HG03108 (cell line): ENCODE data around the gene OR10G7.
A peak's percentile ranks its signal among the peaks of the same experiment; 100 is the strongest.

ENCODE experiments used
- ATAC-seq: cut with Tn5 transposase; IDR thresholded peaks from one replicate; pipeline ENCODE4 v1.9.1; 2021; ENCODE audit warnings: moderate library complexity; ENCODE audit not compliant: unreplicated experiment

OR10G7 gene, protein sequence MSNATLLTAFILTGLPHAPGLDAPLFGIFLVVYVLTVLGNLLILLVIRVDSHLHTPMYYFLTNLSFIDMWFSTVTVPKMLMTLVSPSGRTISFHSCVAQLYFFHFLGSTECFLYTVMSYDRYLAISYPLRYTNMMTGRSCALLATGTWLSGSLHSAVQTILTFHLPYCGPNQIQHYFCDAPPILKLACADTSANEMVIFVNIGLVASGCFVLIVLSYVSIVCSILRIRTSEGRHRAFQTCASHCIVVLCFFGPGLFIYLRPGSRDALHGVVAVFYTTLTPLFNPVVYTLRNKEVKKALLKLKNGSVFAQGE

DNA sequence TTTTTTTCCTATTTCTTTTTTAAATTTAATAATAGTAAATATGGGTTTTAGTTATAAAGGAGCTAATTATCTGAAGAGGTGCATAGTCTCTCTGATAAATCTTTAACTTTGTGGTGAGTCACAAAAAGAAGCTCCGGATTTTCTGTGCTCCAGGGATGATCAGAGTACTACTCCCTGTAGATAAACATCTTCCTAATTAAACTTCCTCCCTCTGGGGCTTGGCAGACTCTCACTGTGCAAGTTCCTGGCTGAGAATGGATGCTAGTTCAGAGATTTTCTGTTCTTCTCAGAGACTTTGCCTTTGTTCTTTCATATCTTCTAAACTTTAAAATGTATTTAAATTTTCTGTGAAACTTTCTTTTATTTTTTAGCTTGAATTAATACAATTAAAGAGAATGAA lies at the start of gene OR10G7:
Gene OR10G7, minus strand, starts transcription at position 72 of the 400 bp plus-strand sequence. CDS start 2,324 bp downstream, outside the sequence.
- ATAC-seq = no peak

DNA sequence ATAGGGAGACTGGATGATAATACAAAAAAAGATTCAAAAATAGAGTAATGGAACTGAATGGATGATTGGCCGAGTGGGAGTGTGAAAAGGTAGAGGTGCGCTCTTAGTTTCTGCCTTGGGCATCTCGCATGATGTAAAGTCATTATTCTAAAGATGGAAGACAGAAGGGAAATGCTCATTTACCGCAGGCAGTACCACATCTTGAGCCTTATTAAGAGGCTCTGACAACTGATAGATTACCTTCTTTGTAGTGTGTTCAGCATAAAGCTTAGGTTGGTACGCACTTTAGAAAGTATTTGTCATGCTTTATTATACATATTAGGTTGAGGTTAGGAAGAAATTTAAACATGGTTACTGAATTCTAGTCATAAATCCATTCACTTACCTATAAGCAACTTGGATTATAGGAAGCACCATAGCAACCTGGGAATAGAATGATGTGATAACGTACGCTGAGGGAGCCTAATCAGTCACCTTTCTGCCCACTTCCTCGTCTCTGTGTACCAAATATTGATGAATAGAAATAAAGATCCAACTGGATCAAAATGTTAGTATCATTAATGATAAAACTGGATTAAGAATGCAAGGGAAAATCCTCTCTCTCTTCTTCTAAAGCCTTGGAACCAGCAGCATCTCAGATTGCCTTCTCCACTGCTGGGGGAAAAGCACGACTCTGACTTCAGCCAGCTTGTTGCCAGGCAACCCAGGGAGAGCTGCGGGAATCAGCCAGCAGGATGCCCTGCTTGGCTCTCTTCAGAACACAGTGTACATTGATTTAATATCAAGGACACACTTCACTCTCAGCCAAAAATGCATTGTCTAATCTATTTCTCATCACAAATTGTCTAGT lies 45.1 kb upstream of the OR10G7 start:
- ATAC-seq = no peak

DNA sequence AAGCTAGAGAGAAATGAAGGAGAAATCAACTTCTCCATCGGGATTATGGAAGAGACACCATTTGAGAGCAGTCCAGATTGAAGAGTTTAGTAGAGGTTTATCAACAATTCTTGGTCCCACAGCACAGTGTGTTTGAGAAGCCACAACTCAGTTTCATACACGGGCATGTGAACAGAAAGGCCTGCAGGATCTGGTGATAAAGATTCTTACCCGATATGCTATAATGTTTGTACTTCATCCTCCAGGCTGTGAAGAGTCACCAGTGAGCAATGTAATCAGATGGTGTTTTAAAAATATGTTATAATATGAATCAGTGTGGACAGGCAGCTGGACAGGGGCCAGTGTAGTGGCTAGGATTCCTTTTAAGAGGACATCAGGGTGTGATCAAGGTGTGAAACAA lies 44.5 kb upstream of the OR10G7 start:
- ATAC-seq = no peak

DNA sequence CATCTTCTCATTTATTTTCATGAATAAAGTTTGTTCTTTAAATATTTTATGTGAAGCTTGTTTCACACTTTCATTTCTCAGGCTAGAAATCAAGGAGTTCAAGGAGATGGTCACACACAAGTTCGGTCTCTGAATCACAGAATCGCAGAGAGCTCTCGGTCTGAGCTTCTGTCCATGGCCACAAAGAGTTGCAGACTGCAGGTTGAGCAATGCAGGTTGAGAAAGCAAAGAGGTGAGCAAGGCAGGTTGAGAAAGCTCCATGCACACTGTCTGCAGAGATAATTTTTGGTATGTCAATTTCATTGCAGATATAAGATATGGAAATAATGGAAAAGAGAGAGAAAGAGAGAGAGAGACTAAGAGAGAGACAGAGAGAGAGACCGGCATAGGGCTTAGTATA lies 41.2 kb upstream of the OR10G7 start:
- no peak for ATAC-seq

DNA sequence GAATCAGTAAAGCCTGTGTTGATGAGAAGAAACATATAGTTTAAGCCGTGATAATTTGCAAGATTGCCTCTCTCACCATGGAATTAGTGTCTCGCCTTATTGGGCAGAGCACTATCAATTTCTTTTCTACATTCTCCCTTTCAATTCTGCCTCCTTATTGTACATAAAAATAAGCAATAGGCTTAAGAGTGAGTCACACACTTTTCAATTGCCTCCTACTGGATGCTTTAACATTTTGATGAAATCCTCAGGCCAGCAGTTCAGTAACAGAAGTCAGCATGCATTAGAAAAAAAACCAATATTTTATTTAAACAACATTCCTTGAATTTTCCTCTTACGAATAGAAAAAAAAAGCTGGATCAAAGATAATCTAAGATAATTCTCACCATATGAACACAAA lies 40.4 kb upstream of the OR10G7 start:
- no peak for ATAC-seq

DNA sequence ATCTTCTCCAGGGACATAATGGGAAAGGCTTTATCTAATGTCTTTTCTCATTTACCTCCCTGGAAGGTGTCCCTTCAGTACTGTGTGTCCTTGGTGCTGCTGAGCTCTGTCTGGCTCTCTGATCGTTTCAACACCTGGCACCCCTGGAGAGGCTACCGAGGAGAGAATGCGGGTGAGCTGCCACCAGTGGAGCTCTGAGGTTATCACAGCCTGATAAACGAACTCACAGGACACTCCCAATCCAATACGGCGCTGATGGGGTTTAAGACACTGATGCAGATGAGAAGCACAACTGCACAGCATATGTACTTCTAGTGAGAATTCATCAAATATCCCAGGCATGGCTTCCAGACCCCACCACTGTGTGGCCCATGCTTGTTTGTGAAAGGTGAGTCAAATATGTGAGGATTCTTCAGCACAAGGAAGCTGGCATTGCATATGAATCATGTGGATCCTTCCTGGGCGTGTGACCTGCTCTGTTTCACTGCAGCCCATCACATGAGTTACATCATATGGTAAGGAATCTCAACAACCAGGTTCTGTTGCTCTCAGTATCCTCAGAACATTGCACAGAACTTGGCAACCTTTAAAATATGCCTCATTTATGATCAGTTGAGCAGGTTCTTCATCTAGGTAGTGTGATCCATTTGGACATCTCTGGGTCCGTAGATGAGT lies 39.3 kb upstream of the OR10G7 start:
- ATAC-seq = no peak

DNA sequence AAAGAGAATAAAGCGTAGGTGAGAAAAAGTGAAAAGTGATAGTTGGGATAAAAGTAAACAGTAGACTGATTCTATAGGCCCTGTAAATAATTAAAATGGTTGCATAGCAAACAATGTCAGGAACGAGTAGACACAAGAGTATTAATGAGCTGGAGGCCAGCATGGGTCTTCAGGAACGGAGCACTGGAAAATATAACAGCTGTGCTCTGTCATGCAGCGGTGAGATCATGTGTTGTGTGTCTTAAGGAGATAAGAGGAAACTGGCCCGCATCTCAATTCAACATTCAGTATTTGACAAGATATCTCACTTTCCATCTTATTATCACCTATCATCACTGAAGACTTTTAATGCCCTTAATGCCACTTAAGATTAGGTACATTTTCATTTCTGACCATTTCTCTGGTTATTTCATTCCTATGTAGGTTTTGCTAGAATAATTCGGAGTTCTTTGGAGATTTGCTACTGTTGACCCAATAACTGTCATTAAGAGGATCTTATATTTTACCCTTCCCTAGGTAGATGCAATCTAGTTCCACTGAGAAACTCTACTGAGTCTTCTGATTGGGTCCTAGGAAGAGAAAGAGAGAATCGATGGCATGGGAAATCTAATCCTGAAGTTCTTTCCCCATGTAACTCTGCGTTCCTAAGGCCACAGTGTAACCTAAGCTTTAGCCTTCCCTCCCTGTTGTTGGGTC lies 38.7 kb upstream of the OR10G7 start:
- ATAC-seq = no peak

DNA sequence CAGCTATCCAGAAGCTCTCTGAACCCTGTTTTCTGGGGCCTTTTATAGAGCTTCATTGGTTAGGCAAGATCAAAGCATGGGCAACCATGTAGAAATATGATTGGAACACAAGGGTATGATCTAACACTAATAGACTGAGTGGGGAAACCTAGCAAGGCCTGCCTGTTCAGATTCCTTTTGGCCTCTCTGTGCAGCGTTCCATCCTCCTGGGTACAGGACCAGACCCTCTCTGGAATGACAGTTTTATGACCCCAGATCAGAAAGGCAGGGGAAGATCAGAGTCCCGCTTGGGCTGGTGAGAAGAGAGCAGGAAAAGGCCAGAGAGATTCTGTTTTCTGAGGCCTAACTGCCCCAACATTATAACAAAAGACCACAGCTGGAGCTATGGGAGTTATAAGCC lies 37.5 kb upstream of the OR10G7 start:
- no peak for ATAC-seq

DNA sequence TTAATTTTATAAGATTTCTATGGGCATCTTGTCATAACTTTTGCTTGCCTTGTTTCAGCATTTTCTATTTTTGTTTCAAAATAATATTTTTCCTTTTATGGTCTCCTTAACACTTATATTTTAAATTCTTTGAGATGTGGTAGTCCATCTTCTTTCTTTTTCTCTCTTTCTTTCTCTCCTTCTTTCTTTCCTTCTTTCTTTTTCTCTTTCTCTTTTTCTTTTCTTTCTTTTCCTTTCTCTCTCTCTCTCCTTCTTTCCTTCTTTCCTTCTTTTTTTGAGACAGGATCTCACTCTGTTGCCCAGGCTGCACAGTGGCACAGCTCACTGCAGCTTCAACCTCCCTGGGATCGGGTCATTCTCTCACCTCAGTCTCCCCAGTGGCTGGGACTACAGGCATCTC lies 36.1 kb upstream of the OR10G7 start:
- no peak for ATAC-seq

DNA sequence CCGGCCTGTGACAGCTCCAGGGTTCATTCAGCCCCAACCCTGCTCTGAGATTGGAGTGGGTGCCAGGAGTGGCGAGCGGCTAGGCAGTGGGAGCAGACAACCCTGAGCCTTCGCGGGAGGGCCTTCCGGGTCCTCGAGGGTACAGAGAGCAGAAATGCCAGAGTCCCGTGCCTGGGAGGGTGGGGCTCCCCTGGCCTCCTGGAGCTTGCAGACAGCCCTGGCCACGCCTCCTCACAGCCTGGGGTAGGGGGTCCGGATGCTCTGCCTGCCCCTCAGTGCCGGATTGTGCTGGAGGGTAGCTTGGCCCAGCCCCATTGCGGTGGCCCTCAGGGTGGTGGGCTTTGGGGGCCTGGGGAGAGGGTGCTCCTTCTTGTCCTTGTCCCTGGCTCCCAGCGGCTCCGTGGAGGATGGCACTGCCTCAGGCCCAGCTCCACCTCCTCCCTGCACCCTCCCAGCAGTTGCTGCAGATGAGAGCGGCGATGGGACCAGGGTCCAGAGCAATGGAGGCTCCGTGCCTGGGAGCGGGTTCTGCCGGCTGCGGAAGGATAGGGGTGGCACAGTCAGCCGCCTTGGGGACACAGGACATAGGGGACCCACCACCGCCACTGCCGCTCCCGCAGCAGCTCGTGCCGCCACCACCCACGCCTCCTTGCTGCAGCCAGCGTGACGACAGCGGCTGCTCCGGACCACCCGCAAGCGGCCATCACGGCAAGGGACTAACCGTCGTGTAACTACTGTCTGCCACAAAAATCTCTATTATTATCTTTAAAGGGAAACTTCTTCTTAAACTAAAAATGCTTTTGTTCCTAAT lies 34.9 kb upstream of the OR10G7 start:
- no peak for ATAC-seq

DNA sequence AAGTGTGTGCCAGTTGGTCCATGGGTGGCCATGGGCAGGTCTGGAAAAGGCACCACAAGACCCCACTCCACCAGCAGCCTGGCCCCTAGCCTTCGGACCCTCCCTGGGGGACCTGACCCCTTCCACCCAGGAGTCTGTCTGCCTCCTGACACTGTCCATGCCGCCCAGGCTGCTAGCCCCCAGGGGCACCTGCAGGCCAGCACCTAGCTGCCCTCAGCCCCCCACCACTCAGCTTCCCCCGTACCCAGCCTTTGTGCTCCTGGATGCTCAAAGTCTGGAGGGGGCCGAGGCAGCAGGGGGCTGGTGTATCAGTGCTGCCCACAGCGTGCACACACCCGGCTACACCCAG lies 34.3 kb upstream of the OR10G7 start:
- ATAC-seq = no peak

DNA sequence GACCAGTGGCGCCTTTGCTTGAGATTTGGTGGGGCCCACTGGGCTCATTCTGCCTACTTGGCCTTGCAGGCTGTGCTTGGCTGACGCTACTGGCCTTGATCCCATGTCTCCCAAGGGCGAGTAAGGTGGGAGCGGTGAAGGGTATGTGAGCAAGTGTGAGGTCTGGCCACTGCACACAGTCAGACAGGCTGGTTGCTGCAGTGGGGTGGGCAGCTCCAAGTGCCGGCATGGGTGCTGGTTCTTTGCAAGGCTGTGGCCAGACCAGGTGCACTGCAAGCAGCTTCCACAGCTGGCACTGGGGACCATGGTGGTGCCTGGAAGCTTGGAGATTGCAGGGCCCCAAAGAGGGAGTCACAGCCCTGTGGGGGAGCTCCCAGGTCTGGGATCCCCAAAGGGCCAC lies 33.4 kb upstream of the OR10G7 start:
- no peak for ATAC-seq

DNA sequence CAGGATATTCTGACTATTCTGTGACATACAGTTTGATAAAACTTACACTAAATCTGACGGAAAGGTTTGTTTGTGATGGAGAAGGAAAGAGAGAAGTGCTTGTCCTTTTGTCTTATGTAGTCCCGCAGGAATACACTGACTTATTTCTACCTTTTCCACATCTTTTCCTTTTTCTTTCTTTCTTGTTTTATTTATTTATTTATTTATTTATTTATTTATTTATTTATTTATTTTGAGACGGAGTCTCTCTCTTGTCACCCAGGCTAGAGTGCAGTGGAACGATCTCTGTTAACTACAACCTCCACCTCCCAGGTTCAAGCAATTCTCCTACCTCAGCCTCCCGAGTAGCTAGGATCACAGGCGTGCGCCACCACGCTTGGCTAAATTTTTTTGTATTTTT lies 31.0 kb upstream of the OR10G7 start:
- ATAC-seq = no peak

DNA sequence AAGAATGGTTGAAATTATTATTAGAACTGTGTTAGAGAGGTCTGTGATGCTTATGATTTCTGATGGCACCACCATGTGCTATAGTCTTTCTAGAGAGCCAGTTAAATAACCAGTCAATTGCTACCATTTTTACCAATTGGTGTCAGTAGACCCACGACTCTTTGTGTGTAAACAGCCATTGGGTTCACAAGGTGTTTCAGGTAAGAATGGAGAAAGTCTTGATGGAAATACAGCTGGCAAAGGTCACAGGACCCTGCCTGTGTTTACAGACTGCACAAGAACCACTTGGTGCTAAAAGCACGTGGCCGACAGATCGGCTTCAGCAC lies 30.5 kb upstream of the OR10G7 start:
- no peak for ATAC-seq

DNA sequence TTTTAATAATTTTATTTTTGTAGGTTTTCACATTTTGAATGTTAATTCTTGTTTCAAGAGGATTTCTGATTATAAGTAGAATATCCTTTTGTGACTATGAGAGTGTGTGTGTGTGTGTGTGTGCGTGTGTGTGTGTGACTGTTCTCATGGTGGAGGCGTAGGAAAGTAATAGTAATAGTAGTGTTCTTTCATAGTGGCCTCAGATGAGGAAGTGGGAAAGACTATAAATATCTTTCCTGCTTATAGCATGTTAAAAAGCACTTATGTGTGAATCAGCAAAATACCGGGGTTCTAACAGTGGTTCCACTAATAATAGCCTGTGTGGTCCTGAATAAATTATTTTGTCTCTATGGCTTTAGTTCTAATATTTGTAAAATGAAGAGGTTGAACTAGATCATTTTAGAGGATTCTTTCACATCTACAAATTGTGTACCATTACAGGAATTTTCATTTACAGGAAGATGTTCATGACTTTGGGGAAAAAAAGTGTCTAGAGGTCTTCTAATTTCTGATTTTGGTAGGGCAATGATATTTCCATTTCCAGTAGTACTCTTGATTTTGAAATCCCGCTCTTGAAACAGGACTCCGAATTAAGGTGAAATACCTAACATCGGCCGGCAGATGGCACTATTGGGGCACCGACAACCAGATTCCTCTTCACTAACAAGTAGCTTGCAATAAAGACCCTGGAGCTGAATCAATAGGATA lies 29.9 kb upstream of the OR10G7 start:
- peak; percentile 72 for ATAC-seq

DNA sequence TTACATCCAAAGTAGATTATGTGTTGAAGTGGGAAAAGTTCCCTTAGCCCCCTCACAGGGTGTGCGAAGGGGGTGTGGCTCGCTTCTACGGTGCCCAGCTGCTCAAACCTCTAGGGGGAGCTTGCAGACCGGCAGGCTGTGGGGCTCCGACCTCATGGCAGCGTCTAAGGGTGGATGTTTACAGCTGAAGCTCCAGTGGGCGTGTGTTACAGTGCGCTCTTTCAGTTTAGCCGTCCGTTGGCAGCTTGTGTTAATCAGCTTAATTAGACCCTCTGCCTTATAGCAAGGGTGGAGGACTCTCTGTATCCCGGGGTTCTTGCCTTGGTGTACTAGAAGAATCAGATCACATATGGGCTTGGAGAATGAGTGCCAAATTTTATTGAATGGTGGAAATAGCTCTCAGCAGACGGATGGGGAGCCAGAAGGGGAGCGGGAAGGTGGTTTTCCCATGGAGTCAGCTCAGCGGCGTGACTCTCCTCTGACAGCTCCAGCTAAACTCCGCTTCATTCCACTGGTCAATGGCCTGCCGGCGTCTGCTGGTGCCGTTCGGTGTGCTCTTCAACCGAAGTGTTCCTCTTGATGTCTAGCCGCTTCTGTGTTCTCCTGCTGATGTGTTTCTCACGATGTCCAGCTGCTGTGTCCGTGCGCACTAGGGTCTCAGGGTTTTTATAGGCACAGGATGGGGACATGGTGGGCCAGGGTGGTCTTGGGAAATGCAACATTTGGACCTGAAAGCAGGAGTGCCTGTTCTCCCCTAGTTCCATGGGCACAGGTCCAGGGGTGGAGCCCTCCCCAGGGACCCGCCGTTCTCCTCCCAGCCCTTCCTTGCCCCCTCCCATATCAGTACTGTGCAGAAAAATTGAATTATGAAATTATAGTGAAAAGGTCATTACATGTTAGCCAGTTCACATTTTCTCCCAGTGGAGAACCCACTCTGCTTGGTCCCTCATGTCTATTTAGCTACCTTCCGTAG lies 28.6 kb upstream of the OR10G7 start:
- ATAC-seq = peak; percentile 87

DNA sequence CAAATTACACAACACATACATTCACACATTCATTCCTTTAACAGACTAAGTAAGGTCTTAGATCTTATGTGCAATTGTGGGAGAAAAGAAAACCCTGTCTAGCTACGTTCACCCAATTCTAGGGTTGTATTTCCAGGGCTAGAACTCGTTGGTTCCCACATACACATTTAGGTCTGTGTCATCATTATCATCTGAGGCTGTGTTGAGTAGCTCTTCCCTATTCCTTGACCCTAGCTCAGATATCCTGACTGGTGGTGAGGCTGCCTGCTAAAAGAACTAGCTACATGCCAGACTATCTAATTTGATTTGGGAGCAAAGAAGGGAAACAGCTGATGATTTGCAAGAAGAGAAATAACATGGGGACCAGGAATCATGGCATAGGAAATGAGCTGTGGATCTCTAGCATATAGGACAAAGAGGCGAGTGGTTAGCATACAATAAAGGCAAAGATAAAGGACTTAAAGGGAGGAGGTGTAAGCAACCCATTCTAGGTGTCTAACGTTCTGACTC lies 27.5 kb upstream of the OR10G7 start:
- ATAC-seq = no peak

DNA sequence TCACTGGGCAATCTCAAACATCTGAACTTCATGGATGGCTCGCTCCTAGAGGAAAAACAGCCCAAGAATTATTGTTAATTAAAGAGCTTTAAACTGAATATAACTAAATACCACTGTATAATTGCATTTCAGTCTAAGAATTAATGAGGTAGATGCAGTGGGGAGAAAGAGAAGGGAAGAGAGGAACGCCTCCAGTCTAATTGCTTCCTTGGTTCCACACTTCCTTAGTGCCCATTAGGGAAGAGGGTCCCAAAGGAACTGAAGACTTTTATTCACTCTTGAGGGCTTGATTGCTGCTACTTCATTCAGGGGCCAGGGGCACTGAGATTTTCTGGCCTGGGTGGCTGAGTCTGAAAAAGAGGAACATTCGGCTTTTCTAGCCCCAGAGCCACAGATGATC lies 11.8 kb upstream of the OR10G7 start:
- no peak for ATAC-seq

DNA sequence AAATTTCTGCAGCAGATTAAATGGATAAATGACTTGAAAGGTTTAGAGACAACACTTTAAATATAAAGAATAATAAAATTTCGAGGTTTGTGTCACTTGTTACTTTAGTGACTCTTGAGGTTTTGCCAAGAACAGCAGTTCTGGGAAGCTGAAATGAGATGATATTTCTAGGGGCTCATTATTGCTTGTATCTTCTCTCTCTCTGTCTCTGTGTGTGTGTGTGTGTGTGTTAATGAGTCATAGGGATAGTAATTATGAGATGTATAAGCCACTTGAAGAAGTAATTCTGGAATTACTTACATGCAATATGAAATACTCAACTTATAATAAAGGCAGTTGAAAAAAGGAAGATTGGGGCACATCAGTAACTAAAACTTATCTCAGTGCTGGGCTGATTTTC lies 9.6 kb upstream of the OR10G7 start:
- no peak for ATAC-seq
